MM.1S (cell line): Measurements from ENCODE around the gene NAALADL2.

Source experiments
- CTCF ChIP-seq: fragments of 300-600 bp; sonication (generic); IDR thresholded peaks from 2 replicates; pipeline ENCODE4 v1.5.1; 2016; ENCODE audit warnings: antibody characterized with exemption, low read length, mixed read lengths
- EZH2phosphoT487 ChIP-seq: fragments of 300-600 bp; sonication (generic); IDR thresholded peaks from 2 replicates; pipeline ENCODE4 v1.6.1; 2018; ENCODE audit warnings: antibody characterized with exemption, low read length

- TF ChIP-seq CTCF (no peak), EZH2phosphoT487 (no peak)
Measured at GRCh38 chr3:175386630-175387029, 527.5 kb downstream of the NAALADL2 start.
